GOT3 (cell line): ENCODE results near the gene CLPSL1.
A peak's percentile ranks its signal among the peaks of the same experiment; 100 is the strongest.
"Not testable (repeated sequence)": the region's sequence is repeated elsewhere in the genome, so short reads cannot be mapped to it uniquely, and the experiment has no call there.

Experiments
- DNase-seq: peaks from one replicate; lab custom pipeline; 2025; ENCODE audit warnings: mixed read lengths; lab: John Stamatoyannopoulos, UW

Gene CLPSL1, protein sequence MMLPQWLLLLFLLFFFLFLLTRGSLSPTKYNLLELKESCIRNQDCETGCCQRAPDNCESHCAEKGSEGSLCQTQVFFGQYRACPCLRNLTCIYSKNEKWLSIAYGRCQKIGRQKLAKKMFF

DNA sequence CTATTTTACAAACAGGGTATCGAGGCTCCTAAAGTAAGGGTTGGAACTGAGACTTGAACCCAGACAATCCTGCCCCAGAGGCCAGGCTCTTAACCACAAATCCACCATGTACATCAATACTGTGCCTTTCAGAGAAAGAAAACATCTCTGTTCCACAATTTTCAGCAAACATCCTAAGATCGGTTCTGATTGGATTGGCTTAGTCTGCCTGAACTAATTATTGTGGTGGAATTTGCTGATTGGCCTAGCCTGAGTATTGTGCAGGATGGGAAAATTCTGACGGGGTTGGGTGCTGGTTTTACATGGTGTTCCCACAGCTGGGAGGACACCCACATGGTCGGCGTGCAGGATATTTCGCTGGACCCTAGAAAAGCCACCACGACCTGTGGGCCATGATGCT, at the start of gene CLPSL1:
Gene CLPSL1 (plus strand): TSS at position 301 of the 400 bp plus-strand sequence. CDS start 92 bp downstream, at position 393.
- no peak for DNase-seq

DNA sequence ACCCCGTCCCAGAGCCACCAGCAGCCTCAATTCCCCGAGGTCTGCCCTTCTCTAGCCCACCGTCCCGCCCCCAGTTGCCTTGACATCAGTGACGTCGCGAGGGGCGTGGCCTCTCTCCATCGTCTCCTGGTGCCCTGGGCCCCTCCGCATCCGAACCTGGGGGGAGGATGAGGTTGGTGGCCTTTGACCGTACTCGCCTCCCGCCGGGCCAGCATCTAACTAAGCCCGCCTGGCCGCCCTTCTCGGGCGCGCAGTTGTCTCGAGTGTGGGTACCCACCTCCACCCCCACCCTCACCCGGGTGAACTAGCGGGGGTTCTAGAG, 49.4 kb upstream of the CLPSL1 start:
- peak; percentile 52 for DNase-seq

DNA sequence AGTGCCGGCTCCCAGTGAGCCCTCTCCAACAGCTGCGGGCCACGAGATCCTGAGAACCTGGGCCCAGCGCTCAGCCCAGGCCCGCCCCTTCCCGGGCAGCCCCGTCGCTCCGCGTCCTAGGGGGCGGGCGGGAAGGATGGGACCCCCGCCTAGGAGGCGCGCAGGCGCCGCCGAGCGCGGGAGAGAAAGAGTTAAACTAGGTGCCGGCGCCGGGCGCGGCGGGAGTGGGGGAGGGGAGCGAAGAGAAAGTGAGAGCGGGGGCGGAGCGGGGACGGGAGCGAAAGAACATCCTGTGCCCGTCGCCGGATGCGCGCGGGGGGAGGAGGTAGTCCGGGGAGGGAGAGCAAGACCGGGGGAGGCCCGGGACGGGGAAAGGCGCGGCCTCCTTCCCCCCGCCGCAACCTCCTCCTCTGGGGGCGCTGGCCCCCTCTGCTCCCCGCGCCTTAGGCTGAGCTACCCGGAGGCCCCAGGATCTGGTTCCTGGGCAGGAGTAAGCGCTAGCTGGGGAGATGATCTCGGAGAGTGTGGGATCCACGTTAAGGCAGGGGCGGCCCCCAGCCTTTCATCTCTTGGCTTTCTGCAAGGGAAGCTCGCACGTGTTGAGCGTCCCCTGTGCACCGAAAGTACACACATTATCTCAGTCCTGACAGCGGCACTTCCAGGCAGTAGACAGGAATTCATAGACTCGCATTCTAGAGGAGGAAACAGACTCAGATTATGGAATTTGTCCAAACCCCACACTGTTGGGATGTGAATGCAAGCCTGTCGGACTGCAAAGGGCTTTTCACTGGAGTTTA, 48.9 kb upstream of the CLPSL1 start:
- DNase-seq = peak; percentile 44

DNA sequence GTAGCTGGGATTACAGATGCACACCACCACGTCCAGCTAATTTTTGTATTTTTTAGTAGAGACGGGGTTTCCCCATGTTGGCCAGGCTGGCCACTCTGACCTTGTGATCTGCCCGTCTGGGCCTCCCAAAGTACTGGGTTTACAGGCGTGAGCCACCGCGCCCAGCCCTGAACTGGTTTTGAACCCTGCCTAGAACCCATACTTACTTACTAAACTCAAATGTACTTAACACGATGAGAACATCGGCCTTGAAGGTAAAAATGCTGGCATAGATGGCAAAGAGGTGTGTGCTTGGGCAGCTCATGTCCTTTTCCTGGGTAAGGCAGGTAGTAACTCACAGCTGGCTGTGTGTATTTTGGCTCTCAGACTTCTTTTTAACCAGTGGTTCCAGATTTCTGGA, 47.2 kb upstream of the CLPSL1 start:
- DNase-seq = no peak

GRCh38 chr6:35734319-35734718, 46.5 kb upstream of the CLPSL1 start:
- not testable (repeated sequence) for DNase-seq

- DNase-seq = no peak
Measured at GRCh38 chr6:35735452-35735851, 45.4 kb upstream of the CLPSL1 start.

- DNase-seq = no peak
Measured at GRCh38 chr6:35736253-35736894, 44.4 kb upstream of the CLPSL1 start.

DNA sequence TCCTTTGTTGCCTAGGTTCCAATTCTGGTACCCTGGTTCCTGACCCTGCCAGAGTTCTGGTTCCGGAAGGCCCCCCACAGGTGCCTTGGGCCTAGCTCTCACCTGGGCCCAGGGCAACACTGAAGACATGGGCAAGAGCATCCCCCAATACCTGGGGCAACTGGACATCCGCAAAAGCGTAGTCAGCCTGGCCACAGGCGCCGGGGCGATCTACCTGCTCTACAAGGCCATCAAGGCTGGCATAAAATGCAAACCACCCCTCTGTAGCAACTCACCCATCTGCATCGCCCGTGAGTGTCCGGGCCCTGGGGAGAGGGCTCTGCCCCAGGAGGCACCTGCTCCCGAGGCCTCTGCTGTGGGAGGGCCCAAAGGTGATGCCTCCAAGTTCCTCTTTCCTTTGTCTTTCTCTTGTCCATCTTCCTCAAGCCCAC, 43.8 kb upstream of the CLPSL1 start, which contains the start of gene ARMC12:
Gene ARMC12 (plus strand): TSS at position 51 of the 431 bp plus-strand sequence. CDS start 77 bp downstream, at position 128.
- no peak for DNase-seq

- DNase-seq = no peak
Measured at GRCh38 chr6:35737413-35738211, 43.2 kb upstream of the CLPSL1 start.

DNA sequence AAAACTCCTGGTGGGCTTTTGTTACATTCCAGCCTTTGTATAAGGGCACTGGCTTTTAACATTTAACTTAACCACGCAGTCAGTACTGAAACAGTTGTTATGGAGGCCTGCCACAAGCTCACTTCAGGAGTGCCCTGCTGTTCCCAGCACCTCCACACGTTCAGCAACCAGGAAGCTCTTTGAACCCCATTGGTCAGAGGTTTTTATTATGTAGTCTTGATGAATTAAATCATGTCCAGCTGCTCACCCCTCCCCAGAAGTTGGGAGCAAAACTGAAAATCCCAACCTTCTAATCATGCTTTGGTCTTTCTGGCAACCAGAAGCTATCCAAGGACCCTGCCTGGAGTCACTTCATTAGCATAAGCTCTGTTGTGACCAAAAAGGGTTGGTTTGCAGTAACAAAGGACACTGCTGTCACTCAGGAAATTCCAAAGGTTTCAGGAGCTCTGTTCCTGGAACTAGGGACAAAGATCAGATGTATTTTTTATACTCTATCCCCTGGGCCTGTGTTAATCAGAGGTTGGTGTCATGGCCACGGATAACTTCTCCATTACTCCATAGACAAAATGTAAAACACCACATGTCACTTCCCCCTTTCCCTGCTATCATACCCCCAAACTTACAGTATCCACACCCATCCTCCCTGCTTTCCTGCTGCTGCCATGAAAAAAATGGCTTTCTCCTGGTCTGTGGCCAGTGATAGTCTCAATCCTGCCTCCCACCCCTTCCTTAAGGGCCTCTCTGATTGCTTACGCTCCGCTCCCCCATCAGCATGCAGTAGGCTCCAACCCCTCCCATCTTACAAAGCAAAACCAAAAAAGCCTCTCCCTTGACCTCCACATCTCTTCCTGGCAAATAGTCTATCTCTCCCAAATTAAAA, 40.9 kb upstream of the CLPSL1 start:
- no peak for DNase-seq

GRCh38 chr6:35742842-35743241, 38.0 kb upstream of the CLPSL1 start:
- no peak for DNase-seq

DNA sequence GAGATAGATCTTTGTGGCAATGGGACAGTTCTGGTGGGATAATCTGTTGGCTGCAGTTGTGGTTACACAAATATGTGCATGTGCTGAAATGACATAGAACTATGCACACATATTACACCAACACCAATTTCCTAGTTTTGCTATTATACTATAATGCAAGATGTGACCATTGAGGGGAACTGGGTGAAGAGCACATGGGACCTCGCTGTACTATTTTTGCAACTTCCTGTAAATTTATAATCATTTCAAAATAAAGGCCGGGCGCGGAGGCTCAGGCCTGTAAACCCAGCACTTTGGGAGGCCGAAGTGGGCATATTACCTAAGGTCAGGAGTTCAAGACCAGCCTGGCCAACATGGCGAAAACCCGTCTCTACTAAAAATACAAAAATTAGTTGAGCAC, 35.3 kb upstream of the CLPSL1 start:
- no peak for DNase-seq

- DNase-seq = no peak
Measured at GRCh38 chr6:35746516-35746915, 34.3 kb upstream of the CLPSL1 start.

DNA sequence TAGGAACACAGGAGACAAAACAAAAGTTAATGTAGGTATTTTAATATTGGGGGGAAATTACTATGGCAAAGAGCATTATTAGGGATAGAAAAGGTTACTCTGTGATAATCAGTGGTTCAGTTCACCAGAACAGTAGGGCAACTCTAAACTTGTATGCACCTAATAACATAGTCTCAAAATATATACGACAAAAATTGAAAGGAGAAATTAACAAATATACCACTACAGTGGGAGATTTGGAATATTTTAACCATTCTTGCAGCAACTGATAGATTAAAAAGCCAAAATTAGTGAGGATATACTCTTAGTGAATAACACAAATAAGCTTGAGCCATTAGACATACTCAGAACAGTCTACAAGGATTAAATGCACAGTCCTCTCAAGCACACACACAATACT, 32.9 kb upstream of the CLPSL1 start:
- DNase-seq = no peak

DNA sequence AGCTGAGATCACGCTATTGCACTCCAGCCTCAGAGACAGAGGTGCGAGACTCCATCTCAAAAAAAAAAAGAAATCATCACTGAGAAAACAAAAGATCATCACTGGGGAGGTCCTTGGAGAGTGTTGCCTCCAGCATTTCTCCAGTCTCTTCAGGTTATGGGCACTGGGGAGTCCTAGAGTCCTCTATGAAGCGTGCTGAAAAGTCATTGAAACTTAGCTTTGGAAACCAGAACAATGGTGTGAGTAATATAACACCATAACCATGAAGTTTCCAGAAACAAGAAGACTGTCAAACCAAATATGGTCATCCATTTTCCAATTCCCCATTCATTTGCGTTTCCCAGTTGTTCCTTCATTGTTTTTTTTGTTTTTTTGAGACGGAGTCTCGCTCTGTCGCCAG, 30.3 kb upstream of the CLPSL1 start:
- no peak for DNase-seq

- no peak for DNase-seq
Measured at GRCh38 chr6:35751594-35751993, 29.2 kb upstream of the CLPSL1 start.

DNA sequence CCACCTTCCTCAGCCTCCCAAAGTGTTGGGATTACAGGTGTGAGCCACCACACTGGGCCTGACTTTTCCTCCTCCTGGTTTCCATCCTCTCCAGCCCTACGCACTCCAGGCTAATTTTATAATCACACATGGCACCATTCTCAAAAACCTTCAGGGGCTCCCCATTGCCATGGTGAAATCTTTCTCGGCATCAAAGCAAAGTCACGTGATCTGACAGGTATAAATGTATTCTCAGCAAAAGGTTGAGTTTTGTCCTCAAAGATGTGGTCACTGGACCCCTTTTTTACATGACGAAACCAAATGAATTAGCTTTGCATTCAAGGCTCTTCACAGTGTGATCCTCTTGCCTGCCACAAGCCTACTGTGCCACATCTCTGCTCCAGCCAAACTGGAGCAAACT, 28.5 kb upstream of the CLPSL1 start:
- no peak for DNase-seq

DNA sequence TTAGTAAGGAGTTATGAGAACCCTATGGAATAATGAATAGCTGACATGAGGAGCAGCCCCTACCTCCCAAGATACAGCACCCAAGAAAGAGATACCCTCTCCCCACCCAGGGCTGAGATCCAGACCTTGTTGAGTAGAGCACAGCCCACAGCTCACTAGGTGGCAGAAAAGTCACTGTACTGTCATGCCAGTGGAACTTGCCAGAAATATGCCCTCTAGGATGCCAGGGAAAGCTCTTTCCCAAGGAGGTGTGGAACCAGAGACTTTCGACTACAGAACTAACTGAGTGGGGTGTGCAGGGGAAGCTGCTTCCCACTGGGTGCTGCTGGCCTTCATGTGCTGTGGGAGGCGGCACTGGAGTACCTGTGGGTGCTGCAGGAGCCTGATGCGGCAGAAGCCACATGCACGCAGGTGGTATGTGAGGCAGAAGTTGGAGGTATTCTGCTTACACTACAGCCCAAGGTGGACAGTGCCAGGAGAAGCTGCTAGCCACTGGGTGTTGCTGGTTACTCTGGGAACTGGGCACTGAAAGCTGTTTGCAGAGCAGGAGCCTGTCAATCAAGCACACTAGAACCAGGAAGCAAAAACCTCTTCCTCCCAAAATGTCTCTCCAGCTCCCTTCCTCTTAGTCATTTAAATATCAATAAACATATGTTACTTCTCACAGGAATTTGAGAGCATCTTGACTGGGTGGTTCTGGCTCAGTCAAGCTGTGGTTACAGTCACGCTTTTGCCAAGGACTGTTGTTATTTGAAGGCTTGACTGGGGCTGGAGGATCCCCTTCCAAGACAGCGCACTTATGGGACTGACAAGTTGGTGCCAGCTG, 26.2 kb upstream of the CLPSL1 start:
- DNase-seq = no peak

DNA sequence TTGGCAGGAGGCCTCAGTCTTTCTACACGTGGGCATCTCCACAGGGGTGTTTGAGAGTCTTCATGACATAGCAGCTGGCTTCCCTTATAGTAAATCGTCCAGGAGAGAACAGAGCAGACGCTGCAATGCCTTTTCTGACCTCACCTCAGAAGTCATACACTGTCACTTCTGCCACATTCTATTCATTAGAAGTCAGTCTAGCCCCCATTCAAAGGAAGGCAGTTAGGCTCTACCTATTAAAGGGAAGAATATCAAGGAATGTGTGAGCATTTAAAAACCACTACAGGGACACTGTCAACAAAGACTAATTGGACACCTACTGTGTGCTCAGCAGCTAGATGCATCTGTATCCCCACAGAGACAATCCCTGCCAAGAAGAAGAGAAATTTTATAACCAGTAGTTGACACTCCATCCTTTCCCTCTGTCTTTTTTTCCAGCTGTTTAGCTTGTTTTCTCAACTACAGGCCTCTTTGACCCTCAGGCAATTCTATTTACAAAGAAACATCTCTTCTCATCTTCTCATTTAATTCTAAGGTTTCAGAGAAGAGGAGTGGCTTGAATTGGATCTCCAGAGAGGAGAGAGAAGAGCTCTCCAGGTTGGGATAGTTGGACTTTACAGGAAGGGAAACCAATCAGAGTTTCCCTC, 25.4 kb upstream of the CLPSL1 start:
- no peak for DNase-seq
